ENCODE results near the gene CAMK1. TPM values are rescaled to one million over a fixed set of nuclear protein-coding genes. Genes with fewer than 3 reads are reported as not detected.
A peak's percentile ranks its signal among the peaks of the same experiment; 100 is the strongest.

The CAMK1 gene
- total and polyA plus RNA-seq, 9 of the 15 experiments (the other 6 are each of a cell fraction or from before 2014, with no cell fraction given): 0.23 to 10.7 (median 6.0) TPM

- TF ChIP-seq MITF (IDR thresholded peaks at IDR 0.05) (peak; percentile 20; the same call in 1 of the 2 replicates), MBD2 (IDR thresholded peaks at IDR 0.05; ENCODE audit: borderline replicate concordance, low read depth) (peak; percentile 78), YBX1 (IDR thresholded peaks at IDR 0.05) (no peak), SIN3A (IDR thresholded peaks at IDR 0.05; ENCODE audit: borderline replicate concordance in 2 of 2, control insufficient read depth in 1 of 2, low read depth in 2 of 2, low read length in 2 of 2) (no peak), DIDO1 (tag; IDR thresholded peaks at IDR 0.05; ENCODE audit: low read depth) (peak; percentile 100), ZC3H8 (IDR thresholded peaks at IDR 0.05) (no peak), CTBP1 (IDR thresholded peaks at IDR 0.05; ENCODE audit: borderline replicate concordance) (peak; percentile 6; the same call in 1 of the 2 replicates), CTCF (IDR thresholded peaks at IDR 0.05 in 2 of 3, conservative IDR thresholded peaks at IDR 0.05 in 1 of 3; ENCODE audit: insufficient read depth in 2 of 3, low read depth in 1 of 3, low read length in 3 of 3) (peak in 1 of 3 experiments; percentile 3; a peak in 1 of 6 replicates), HDAC1 (IDR thresholded peaks at IDR 0.05) (peak in 1 of 2 experiments; percentile 75; a peak in 1 of 4 replicates), MEF2D (tag; conservative IDR thresholded peaks at IDR 0.05; ENCODE audit: low read depth) (0 out of 2 replicates have a peak, but pooled peaks have one; percentile 42), ETV6 (IDR thresholded peaks at IDR 0.05; ENCODE audit: borderline replicate concordance in 1 of 2, low read depth in 2 of 2, low read length in 1 of 2) (no peak), ETV6 (CRISPR knock-in tag; IDR thresholded peaks at IDR 0.05; ENCODE audit: borderline replicate concordance) (no peak), TSC22D4 (tag; IDR thresholded peaks at IDR 0.05) (no peak), KDM1A (IDR thresholded peaks at IDR 0.05) (0 out of 4 replicates have a peak, but pooled peaks of 1 of the 2 experiments have one; percentile 19), ZNF24 (IDR thresholded peaks at IDR 0.05) (no peak), RNF2 (IDR thresholded peaks at IDR 0.05) (peak; percentile 85), FOXM1 (IDR thresholded peaks at IDR 0.05; ENCODE audit: low read depth) (peak; percentile 59; the same call in 1 of the 2 replicates), FOXM1 (CRISPR knock-in tag; IDR thresholded peaks at IDR 0.05; ENCODE audit: low read depth) (no peak; the same call in 1 of the 2 replicates), MLX (CRISPR knock-in tag; conservative IDR thresholded peaks at IDR 0.05) (no peak; a peak in 1 of 4 replicates), RBM25 (IDR thresholded peaks at IDR 0.05; ENCODE audit: low read depth, low read length, severe bottlenecking) (no peak), BHLHE40 (IDR thresholded peaks at IDR 0.05; ENCODE audit: low read length) (0 out of 2 replicates have a peak, but pooled peaks have one; percentile 20), HMG20B (CRISPR knock-in tag; IDR thresholded peaks at IDR 0.05) (no peak), CHD2 (IDR thresholded peaks at IDR 0.05; ENCODE audit: low read depth, low read length) (peak; percentile 74), ZFX (CRISPR knock-in tag; IDR thresholded peaks at IDR 0.05) (peak; percentile 63; the same call in 1 of the 2 replicates), FIP1L1 (IDR thresholded peaks at IDR 0.05; ENCODE audit: low read depth, low read length, poor library complexity, severe bottlenecking) (peak; percentile 83)
These were observed 38.3 kb downstream of the CAMK1 start, which contains the start of gene BRPF1 (continued) for GRCh38 chr3:9731206-9732079.
